Fibroblast of lung (primary cell): ENCODE results near the gene BTG4.

Experiments
- CTCF ChIP-seq, 2 donors: IDR thresholded peaks in 1 of 2; conservative IDR thresholded peaks in 1 of 2; 1 replicate in 1 of 2; 2 replicates in 1 of 2; pipeline ENCODE4 v1.5.1; 2011 to 2012; ENCODE audit warnings: low read length in 2 of 2, control low read depth in 1 of 2, inconsistent platforms in 1 of 2, low read depth in 1 of 2, mild to moderate bottlenecking in 1 of 2
- EZH2 ChIP-seq: IDR thresholded peaks from 2 replicates; pipeline ENCODE4 v1.5.1; 2012; ENCODE audit warnings: low read length, control low read depth, mild to moderate bottlenecking; ENCODE audit errors: missing control alignments

GRCh38 chr11:111446404-111447111 is 65.6 kb downstream of the BTG4 start:
- TF ChIP-seq CTCF (conservative IDR thresholded peaks at IDR 0.05 in 1 of 2, IDR thresholded peaks at IDR 0.05 in 1 of 2; ENCODE audit: low read depth in 1 of 2, low read length in 2 of 2): peak; percentile 93 to 96
- TF ChIP-seq EZH2: no peak
